SK-N-SH (cell line): ENCODE measurements around the gene STXBP6. TPM values are rescaled to one million over a fixed set of nuclear protein-coding genes. Genes with fewer than 3 reads are reported as not detected.

ENCODE experiments used
- CTCF ChIA-PET: fragments of 300-600, 350-600 bp; formaldehyde crosslinking; extraction: SDS; loops from one replicate; lab custom pipeline; 2021; lab: Yijun Ruan, JAX
- POLR2A ChIA-PET: fragments of 350-600 bp; sonication (Branson Sonifier 250); formaldehyde crosslinking; extraction: SDS; loops from one replicate; lab custom pipeline; 2020; ENCODE audit warnings: antibody characterized with exemption, inconsistent platforms; lab: Yijun Ruan, JAX
- DNase-seq: peaks from one replicate; pipeline ENCODE4 v3.0.0; 2012
- H2AFZ ChIP-seq: fragments of 200-600 bp; sonication (generic); 2 replicates; pipeline ENCODE4 v1.8.1; 2016; ENCODE audit warnings: antibody characterized with exemption, mild to moderate bottlenecking, low read depth
- H3F3A ChIP-seq: fragments of 200-600 bp; sonication (generic); replicated peaks from 2 replicates; pipeline ENCODE3; 2016; ENCODE audit warnings: antibody characterized with exemption, mild to moderate bottlenecking; ENCODE audit not compliant: insufficient read depth
- H3K27ac ChIP-seq, 2 experiments: fragments of 200-500 bp in 1 of 2; fragments of 200-600 bp in 1 of 2; sonication (Bioruptor generic) in 1 of 2; sonication (generic), shearing (Covaris generic) in 1 of 2; 2 replicates each; pipeline versions ENCODE4 v1.5.1 to v1.6.1; 2014 to 2016; ENCODE audit warnings: low read depth in 2 of 2, inconsistent platforms in 1 of 2, low read length in 1 of 2, mild to moderate bottlenecking in 1 of 2, mixed read lengths in 1 of 2
- H3K27me3 ChIP-seq: fragments of 200-600 bp; sonication (generic), shearing (Covaris generic); 2 replicates; pipeline ENCODE4 v1.6.1; 2016; ENCODE audit warnings: mixed run types; ENCODE audit not compliant: insufficient read depth
- H3K36me3 ChIP-seq, 2 experiments: fragments of 200-500 bp in 1 of 2; fragments of 200-600 bp in 1 of 2; sonication (Bioruptor generic) in 1 of 2; sonication (generic) in 1 of 2; replicated peaks in 1 of 2; 2 replicates each; pipeline versions ENCODE3 to v1.5.1; 2014 to 2016; ENCODE audit warnings: low read length in 1 of 2, mild to moderate bottlenecking in 1 of 2; ENCODE audit not compliant: insufficient read depth in 2 of 2, control insufficient read depth in 1 of 2
- H3K4me1 ChIP-seq, 2 experiments: fragments of 200-500 bp in 1 of 2; fragments of 200-600 bp in 1 of 2; sonication (Bioruptor generic) in 1 of 2; sonication (generic), shearing (Covaris generic) in 1 of 2; 2 replicates each; pipeline versions ENCODE4 v1.5.1 to v1.6.1; 2014 to 2016; ENCODE audit warnings: low read depth in 1 of 2, low read length in 1 of 2, mixed run types in 1 of 2; ENCODE audit not compliant: insufficient read depth in 2 of 2, control insufficient read depth in 1 of 2
- H3K4me2 ChIP-seq: fragments of 200-600 bp; sonication (generic), shearing (Covaris generic); 2 replicates; pipeline ENCODE4 v1.6.1; 2017; ENCODE audit warnings: mixed run types
- H3K4me3 ChIP-seq, 2 experiments: fragments of 200-500 bp in 1 of 2; fragments of 200-600 bp in 1 of 2; sonication (Bioruptor generic) in 1 of 2; sonication (generic), shearing (Covaris generic) in 1 of 2; 2 replicates each; pipeline versions ENCODE4 v1.5.1 to v1.8.1; 2014 to 2016; ENCODE audit warnings: low read depth in 2 of 2, inconsistent platforms in 1 of 2, low read length in 1 of 2, mild to moderate bottlenecking in 1 of 2, mixed read lengths in 1 of 2, moderate library complexity in 1 of 2
- H3K79me2 ChIP-seq: fragments of 200-600 bp; sonication (generic); 2 replicates; pipeline ENCODE4 v1.8.1; 2017; ENCODE audit warnings: mild to moderate bottlenecking; ENCODE audit not compliant: insufficient read depth
- H3K9ac ChIP-seq: fragments of 200-600 bp; sonication (generic); 2 replicates; pipeline ENCODE4 v1.6.1; 2017; ENCODE audit warnings: mixed run types
- H3K9me2 ChIP-seq: fragments of 200-600 bp; sonication (generic); 2 replicates; pipeline ENCODE4 v1.6.1; 2017; ENCODE audit warnings: mixed run types
- H3K9me3 ChIP-seq: fragments of 200-600 bp; sonication (generic); 2 replicates; pipeline ENCODE4 v1.6.1; 2017; ENCODE audit warnings: mixed run types, mild to moderate bottlenecking, moderate library complexity
- H4K20me1 ChIP-seq: fragments of 200-600 bp; sonication (generic); 2 replicates; pipeline ENCODE4 v1.6.1; 2017; ENCODE audit warnings: mild to moderate bottlenecking, mixed run types; ENCODE audit not compliant: insufficient read depth
- CTCF ChIP-seq: fragments of 200-600 bp; sonication (generic); IDR thresholded peaks from 2 replicates; pipeline ENCODE4 v1.6.1; 2017; ENCODE audit warnings: antibody characterized with exemption, mild to moderate bottlenecking, moderate library complexity
- ELF1 ChIP-seq: IDR thresholded peaks from 2 replicates; pipeline ENCODE4 v1.4.0; 2012
- EP300 ChIP-seq, 2 experiments: IDR thresholded peaks; 2 replicates each; pipeline versions ENCODE4 v1.4.0 to v1.6.1; 2012; ENCODE audit warnings: borderline replicate concordance in 1 of 2, low read depth in 1 of 2, low read length in 1 of 2
- EZH2phosphoT487 ChIP-seq: fragments of 200-600 bp; sonication (generic); IDR thresholded peaks from 2 replicates; pipeline ENCODE4 v1.6.1; 2017; ENCODE audit warnings: low read depth, mixed run types, mild to moderate bottlenecking, antibody characterized with exemption, moderate library complexity, borderline replicate concordance
- FOSL2 ChIP-seq: IDR thresholded peaks from 2 replicates; pipeline ENCODE4 v1.4.0; 2012; ENCODE audit warnings: low read depth, mild to moderate bottlenecking, moderate library complexity, borderline replicate concordance
- FOXJ3 ChIP-seq: sonication (generic); formaldehyde crosslinking; IDR thresholded peaks from 2 replicates; pipeline ENCODE4 v1.5.1; 2020; ENCODE audit warnings: mild to moderate bottlenecking, missing genetic modification reagents
- IRF3 ChIP-seq: fragments of 150-350 bp; IDR thresholded peaks from 2 replicates; pipeline ENCODE4 v1.6.1; 2016; ENCODE audit warnings: mild to moderate bottlenecking, low read depth, low read length
- MEF2A ChIP-seq: IDR thresholded peaks from 2 replicates; pipeline ENCODE4 v1.4.0; 2012; ENCODE audit warnings: low read depth, borderline replicate concordance
- NFIC ChIP-seq: IDR thresholded peaks from 2 replicates; pipeline ENCODE4 v1.4.0; 2012; ENCODE audit warnings: borderline replicate concordance
- RFX5 ChIP-seq: IDR thresholded peaks from 2 replicates; pipeline ENCODE4 v1.6.1; 2012; ENCODE audit warnings: mild to moderate bottlenecking, improper control_type of control experiment, low read length
- RXRA ChIP-seq: IDR thresholded peaks from 2 replicates; pipeline ENCODE4 v1.4.0; 2012; ENCODE audit warnings: low read depth, mild to moderate bottlenecking, borderline replicate concordance
- SIN3A ChIP-seq: IDR thresholded peaks from 2 replicates; pipeline ENCODE4 v1.6.1; 2012; ENCODE audit warnings: low read depth, mild to moderate bottlenecking, low read length, moderate library complexity, borderline replicate concordance
- TAF1 ChIP-seq: IDR thresholded peaks from 2 replicates; pipeline ENCODE4 v1.6.1; 2012; ENCODE audit warnings: low read depth, mild to moderate bottlenecking, low read length, moderate library complexity, borderline replicate concordance
- TCF12 ChIP-seq: IDR thresholded peaks from 2 replicates; pipeline ENCODE4 v1.4.0; 2012
- YY1 ChIP-seq: IDR thresholded peaks from 2 replicates; pipeline ENCODE4 v1.4.0; 2012; ENCODE audit warnings: low read depth, mild to moderate bottlenecking
- WGBS: methylation state at CpG from one replicate; pipeline ENCODE4 v1.1.6; 2017; ENCODE audit warnings: low lambda C conversion rate; 5-methylcytosine and 5-hydroxymethylcytosine counted together
- polyA plus RNA-seq, 3 experiments: library from polyadenylated mRNA; depleted of rRNA; stranded (reverse); fragments of >200 nt; gene quantifications; 2 replicates each; pipeline ENCODE4 v1.2.3, GENCODE V29; 2012
- TF ChIP-seq, protein P1 (sequence below): IDR thresholded peaks from 2 replicates; pipeline ENCODE4; 2012

Gene STXBP6
- polyA plus RNA-seq, 1 of the 3 experiments (the other 2 are of a cell fraction): 0.16 TPM

DNA sequence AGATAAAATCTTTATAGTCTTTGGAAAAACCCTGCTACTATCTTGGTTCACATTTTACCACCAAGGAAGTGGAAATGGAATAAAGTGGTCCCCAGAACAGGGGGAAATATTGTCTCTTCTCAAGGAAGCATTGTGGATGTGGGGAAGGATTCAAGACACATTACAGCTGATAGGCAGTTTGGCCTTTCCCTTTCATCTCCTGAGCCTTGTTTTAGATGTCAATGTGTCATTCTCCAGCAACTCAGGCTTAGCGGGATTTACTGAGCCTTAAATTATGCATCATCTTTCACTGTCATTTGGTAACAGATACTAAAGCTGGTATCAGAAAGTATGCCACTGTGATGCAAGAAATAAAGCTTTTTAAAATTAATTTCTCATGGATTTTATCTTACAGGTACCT lies 136.2 kb downstream of the STXBP6 start (continued):
- TF ChIP-seq EZH2phosphoT487 (no peak), RFX5 (no peak), TCF12 (no peak), YY1 (no peak), NFIC (no peak), TAF1 (no peak), IRF3 (no peak), FOXJ3 (CRISPR knock-in tag) (no peak)
- TF ChIP-seq, all 33 proteins: peak for 0

DNA sequence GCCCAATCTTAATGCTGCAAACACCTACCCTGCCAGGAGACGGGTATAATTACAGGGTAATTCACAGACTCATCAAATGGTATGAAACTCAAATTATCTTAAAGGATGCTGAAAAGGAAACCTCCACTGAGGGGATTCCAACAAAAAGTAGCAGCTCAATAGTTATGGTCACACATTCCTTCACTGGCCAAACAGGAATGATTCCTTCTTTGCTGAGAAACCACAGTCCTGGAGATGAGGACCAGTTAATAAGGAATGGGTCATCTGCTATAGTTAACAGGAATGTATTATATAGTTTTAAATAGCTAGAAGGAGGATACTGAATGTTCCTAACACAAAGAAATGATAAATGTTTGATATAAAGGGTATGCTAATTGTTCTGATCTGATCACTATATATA lies 136.9 kb downstream of the STXBP6 start:
- Histone ChIP-seq H3K79me2 (no peaks in the 10 kb centered on the region), H3K4me3 (no peak overlapping the region), H3K36me3 (no peaks in the 10 kb centered on the region), H3K4me2 (no peak overlapping the region)
- TF ChIP-seq YY1: no peak
- no peak for TF ChIP-seq EZH2phosphoT487
- no peak for TF ChIP-seq SIN3A
- TF ChIP-seq RXRA: no peak
- TF ChIP-seq MEF2A: no peak
- no peak for TF ChIP-seq EP300 (IDR thresholded peaks at IDR 0.05; ENCODE audit: borderline replicate concordance in 1 of 2, low read depth in 1 of 2, low read length in 1 of 2)
- no peak for TF ChIP-seq CTCF
- TF ChIP-seq, protein P1, sequence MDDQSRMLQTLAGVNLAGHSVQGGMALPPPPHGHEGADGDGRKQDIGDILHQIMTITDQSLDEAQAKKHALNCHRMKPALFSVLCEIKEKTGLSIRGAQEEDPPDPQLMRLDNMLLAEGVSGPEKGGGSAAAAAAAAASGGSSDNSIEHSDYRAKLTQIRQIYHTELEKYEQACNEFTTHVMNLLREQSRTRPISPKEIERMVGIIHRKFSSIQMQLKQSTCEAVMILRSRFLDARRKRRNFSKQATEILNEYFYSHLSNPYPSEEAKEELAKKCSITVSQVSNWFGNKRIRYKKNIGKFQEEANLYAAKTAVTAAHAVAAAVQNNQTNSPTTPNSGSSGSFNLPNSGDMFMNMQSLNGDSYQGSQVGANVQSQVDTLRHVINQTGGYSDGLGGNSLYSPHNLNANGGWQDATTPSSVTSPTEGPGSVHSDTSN: no peak
- no peak for TF ChIP-seq FOSL2
- TF ChIP-seq ELF1: no peak
- TF ChIP-seq, all 33 proteins: peak for 0
- 6% methylated on average over 1 of the region's 1 CpG for WGBS
- Histone ChIP-seq H3K9ac (no peak overlapping the region), H3K27ac (no peak overlapping the region), H3F3A (no peaks in the 10 kb centered on the region), H4K20me1 (no peaks in the 10 kb centered on the region), H3K27me3 (peaks cover 12% of the 10 kb centered on the region; the same call in 1 of the 2 replicates), H2AFZ (no peak overlapping the region), H3K9me3 (no peaks in the 10 kb centered on the region), H3K9me2 (no peaks in the 10 kb centered on the region), H3K4me1 (no peaks in the 10 kb centered on the region)
- POLR2A ChIA-PET: no interaction called here
- CTCF ChIA-PET: no interaction called here
- no peak for DNase-seq
